WTC11 (cell line): ENCODE measurements around the gene GPR18. TPM values are rescaled to one million over a fixed set of nuclear protein-coding genes. Genes with fewer than 3 reads are reported as not detected.
A peak's percentile ranks its signal among the peaks of the same experiment; 100 is the strongest.
"Not testable (repeated sequence)": the region's sequence is repeated elsewhere in the genome, so short reads cannot be mapped to it uniquely, and the experiment has no call there.

Experiments used
- ATAC-seq: fragments of 200-7000 bp; cut with Tn5 transposase; 2 replicates; pipeline ENCODE4 v1.10.0; 2021; ENCODE audit warnings: mild to moderate bottlenecking, moderate library complexity
- CTCF ChIA-PET: fragments of 300-600 bp; sonication (Branson Sonifier 250); formaldehyde crosslinking; loops from one replicate; lab custom pipeline; 2021; ENCODE audit warnings: antibody characterized with exemption; lab: Charles Lee
- POLR2A ChIA-PET: fragments of 350-600 bp; sonication (Branson Sonifier 250); formaldehyde crosslinking; loops from one replicate; lab custom pipeline; 2021; ENCODE audit warnings: antibody characterized with exemption; lab: Charles Lee
- DNase-seq: peaks from one replicate; pipeline ENCODE4 v3.0.0; 2021; ENCODE audit warnings: low spot score
- H3K27ac Mint-ChIP-seq: 2 replicates; pipeline ENCODE4 v1.8.0; 2021; ENCODE audit warnings: mixed read lengths
- H3K27me3 Mint-ChIP-seq: 2 replicates; pipeline ENCODE4 v1.8.0; 2021; ENCODE audit warnings: low read depth, mild to moderate bottlenecking, moderate library complexity, mixed read lengths
- H3K36me3 Mint-ChIP-seq: 2 replicates; pipeline ENCODE4 v1.8.0; 2021; ENCODE audit warnings: mixed read lengths
- H3K4me1 Mint-ChIP-seq: 2 replicates; pipeline ENCODE4 v1.8.0; 2022; ENCODE audit warnings: mixed read lengths
- H3K4me3 Mint-ChIP-seq: 2 replicates; pipeline ENCODE4 v1.8.0; 2021; ENCODE audit warnings: mild to moderate bottlenecking, moderate library complexity, mixed read lengths
- H3K9me3 Mint-ChIP-seq: 2 replicates; pipeline ENCODE4 v1.8.0; 2021; ENCODE audit warnings: mixed read lengths
- EMX1 ChIP-seq: fragments of 250-450 bp; sonication (Bioruptor Pico); IDR thresholded peaks from 2 replicates; pipeline ENCODE4 v1.8.0; 2021; ENCODE audit warnings: mild to moderate bottlenecking
- FOXP4 ChIP-seq: sonication (generic); formaldehyde crosslinking; IDR thresholded peaks from 2 replicates; pipeline ENCODE4 v1.8.0; 2022; ENCODE audit warnings: mild to moderate bottlenecking, missing genetic modification reagents
- GRHL2 ChIP-seq: fragments of 250-450 bp; sonication (Bioruptor Pico); IDR thresholded peaks from 2 replicates; pipeline ENCODE4 v1.8.0; 2022; ENCODE audit warnings: mild to moderate bottlenecking, moderate library complexity; ENCODE audit not compliant: insufficient replicate concordance, severe bottlenecking
- HMGXB4 ChIP-seq: sonication (generic); formaldehyde crosslinking; IDR thresholded peaks from 2 replicates; pipeline ENCODE4 v1.8.1; 2023; ENCODE audit warnings: mild to moderate bottlenecking, moderate library complexity, missing genetic modification reagents
- IRF1 ChIP-seq: sonication (generic); formaldehyde crosslinking; IDR thresholded peaks from 2 replicates; pipeline ENCODE4 v1.8.0; 2023; ENCODE audit warnings: missing genetic modification reagents
- NR3C1 ChIP-seq: sonication (generic); formaldehyde crosslinking; conservative IDR thresholded peaks from 2 replicates; pipeline ENCODE4 v1.8.1; 2023; ENCODE audit warnings: low read depth, mild to moderate bottlenecking, missing genetic modification reagents
- PRRX2 ChIP-seq: fragments of 250-450 bp; sonication (Bioruptor Pico); IDR thresholded peaks from 2 replicates; pipeline ENCODE4 v1.8.0; 2021; ENCODE audit warnings: mild to moderate bottlenecking
- USF2 ChIP-seq: sonication (generic); formaldehyde crosslinking; IDR thresholded peaks from 2 replicates; pipeline ENCODE4 v1.8.1; 2023; ENCODE audit warnings: mild to moderate bottlenecking, missing genetic modification reagents, moderate library complexity
- ZNF281 ChIP-seq: sonication (generic); formaldehyde crosslinking; IDR thresholded peaks from 2 replicates; pipeline ENCODE4 v1.8.0; 2023; ENCODE audit warnings: mild to moderate bottlenecking, missing genetic modification reagents
- ZNF317 ChIP-seq: sonication (generic); formaldehyde crosslinking; IDR thresholded peaks from 2 replicates; pipeline ENCODE4 v1.8.1; 2023; ENCODE audit warnings: low read depth, mild to moderate bottlenecking, moderate library complexity, missing genetic modification reagents, borderline replicate concordance
- ZNF396 ChIP-seq: fragments of 250-450 bp; sonication (Bioruptor Pico); IDR thresholded peaks from 2 replicates; pipeline ENCODE4 v1.8.0; 2021; ENCODE audit warnings: mild to moderate bottlenecking, moderate library complexity, borderline replicate concordance
- ZNF416 ChIP-seq: fragments of 250-450 bp; sonication (Bioruptor Pico); IDR thresholded peaks from 2 replicates; pipeline ENCODE4 v1.9.0; 2021; ENCODE audit warnings: mild to moderate bottlenecking, inconsistent platforms
- ZNF423 ChIP-seq: fragments of 250-450 bp; sonication (Bioruptor Pico); IDR thresholded peaks from 2 replicates; pipeline ENCODE4 v2.1.2; 2022; ENCODE audit warnings: mild to moderate bottlenecking, moderate library complexity
- total RNA-seq: library from RNA; stranded (reverse); gene quantifications from 3 replicates; pipeline ENCODE4 v1.2.3, GENCODE V29; 2021
- TF ChIP-seq, protein P1 (sequence below): fragments of 250-450 bp; sonication (Bioruptor Pico); IDR thresholded peaks from 2 replicates; pipeline ENCODE4 v1.8.0; 2021; ENCODE audit warnings: mild to moderate bottlenecking
- TF ChIP-seq, protein P2 (sequence below): sonication (generic); formaldehyde crosslinking; IDR thresholded peaks from 2 replicates; pipeline ENCODE4 v1.8.1; 2023; ENCODE audit warnings: mild to moderate bottlenecking, missing genetic modification reagents, borderline replicate concordance
- TF ChIP-seq, protein P3 (sequence below): sonication (generic); formaldehyde crosslinking; IDR thresholded peaks from 2 replicates; pipeline ENCODE4 v1.8.1; 2023; ENCODE audit warnings: mild to moderate bottlenecking, missing genetic modification reagents

The GPR18 gene
- total RNA-seq, 1 experiment from 2014 or later, result 0.09 TPM

- H3K4me3 Mint-ChIP-seq, result no peak overlapping the region
- peaks cover 39% of the 10 kb centered on the region for H3K4me1 Mint-ChIP-seq
- ChIA-PET POLR2A (no interaction called here), CTCF (interaction anchor here (1.2 kb wide), 1 partner anchor 54 kb away, joined by 3 read pairs; no protein-coding TSS in a partner anchor)
- DNase-seq (no peak), ATAC-seq (no peak)
- H3K9me3 Mint-ChIP-seq, result no peaks in the 10 kb centered on the region
- peak overlapping the region; percentile 11; the same call in 1 of the 2 replicates for H3K27ac Mint-ChIP-seq
- no peaks in the 10 kb centered on the region for H3K36me3 Mint-ChIP-seq
- H3K27me3 Mint-ChIP-seq, result no peaks in the 10 kb centered on the region
- no peak for TF ChIP-seq IRF1 (CRISPR knock-in tag)
- no peak for TF ChIP-seq FOXP4 (CRISPR knock-in tag)
- TF ChIP-seq ZNF281 (CRISPR knock-in tag), result no peak
- TF ChIP-seq PRRX2 (CRISPR knock-in tag), result no peak
- TF ChIP-seq ZNF317 (CRISPR knock-in tag), result no peak
- TF ChIP-seq EMX1, result no peak
- TF ChIP-seq HMGXB4 (CRISPR knock-in tag), result no peak
- no peak for TF ChIP-seq ZNF396 (CRISPR knock-in tag)
- TF ChIP-seq, protein P1, sequence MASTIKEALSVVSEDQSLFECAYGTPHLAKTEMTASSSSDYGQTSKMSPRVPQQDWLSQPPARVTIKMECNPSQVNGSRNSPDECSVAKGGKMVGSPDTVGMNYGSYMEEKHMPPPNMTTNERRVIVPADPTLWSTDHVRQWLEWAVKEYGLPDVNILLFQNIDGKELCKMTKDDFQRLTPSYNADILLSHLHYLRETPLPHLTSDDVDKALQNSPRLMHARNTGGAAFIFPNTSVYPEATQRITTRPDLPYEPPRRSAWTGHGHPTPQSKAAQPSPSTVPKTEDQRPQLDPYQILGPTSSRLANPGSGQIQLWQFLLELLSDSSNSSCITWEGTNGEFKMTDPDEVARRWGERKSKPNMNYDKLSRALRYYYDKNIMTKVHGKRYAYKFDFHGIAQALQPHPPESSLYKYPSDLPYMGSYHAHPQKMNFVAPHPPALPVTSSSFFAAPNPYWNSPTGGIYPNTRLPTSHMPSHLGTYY (CRISPR knock-in tag), result no peak
- TF ChIP-seq ZNF423 (CRISPR knock-in tag), result no peak
- TF ChIP-seq, protein P2, sequence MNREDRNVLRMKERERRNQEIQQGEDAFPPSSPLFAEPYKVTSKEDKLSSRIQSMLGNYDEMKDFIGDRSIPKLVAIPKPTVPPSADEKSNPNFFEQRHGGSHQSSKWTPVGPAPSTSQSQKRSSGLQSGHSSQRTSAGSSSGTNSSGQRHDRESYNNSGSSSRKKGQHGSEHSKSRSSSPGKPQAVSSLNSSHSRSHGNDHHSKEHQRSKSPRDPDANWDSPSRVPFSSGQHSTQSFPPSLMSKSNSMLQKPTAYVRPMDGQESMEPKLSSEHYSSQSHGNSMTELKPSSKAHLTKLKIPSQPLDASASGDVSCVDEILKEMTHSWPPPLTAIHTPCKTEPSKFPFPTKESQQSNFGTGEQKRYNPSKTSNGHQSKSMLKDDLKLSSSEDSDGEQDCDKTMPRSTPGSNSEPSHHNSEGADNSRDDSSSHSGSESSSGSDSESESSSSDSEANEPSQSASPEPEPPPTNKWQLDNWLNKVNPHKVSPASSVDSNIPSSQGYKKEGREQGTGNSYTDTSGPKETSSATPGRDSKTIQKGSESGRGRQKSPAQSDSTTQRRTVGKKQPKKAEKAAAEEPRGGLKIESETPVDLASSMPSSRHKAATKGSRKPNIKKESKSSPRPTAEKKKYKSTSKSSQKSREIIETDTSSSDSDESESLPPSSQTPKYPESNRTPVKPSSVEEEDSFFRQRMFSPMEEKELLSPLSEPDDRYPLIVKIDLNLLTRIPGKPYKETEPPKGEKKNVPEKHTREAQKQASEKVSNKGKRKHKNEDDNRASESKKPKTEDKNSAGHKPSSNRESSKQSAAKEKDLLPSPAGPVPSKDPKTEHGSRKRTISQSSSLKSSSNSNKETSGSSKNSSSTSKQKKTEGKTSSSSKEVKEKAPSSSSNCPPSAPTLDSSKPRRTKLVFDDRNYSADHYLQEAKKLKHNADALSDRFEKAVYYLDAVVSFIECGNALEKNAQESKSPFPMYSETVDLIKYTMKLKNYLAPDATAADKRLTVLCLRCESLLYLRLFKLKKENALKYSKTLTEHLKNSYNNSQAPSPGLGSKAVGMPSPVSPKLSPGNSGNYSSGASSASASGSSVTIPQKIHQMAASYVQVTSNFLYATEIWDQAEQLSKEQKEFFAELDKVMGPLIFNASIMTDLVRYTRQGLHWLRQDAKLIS (CRISPR knock-in tag), result no peak
- TF ChIP-seq ZNF416 (CRISPR knock-in tag), result no peak
- no peak for TF ChIP-seq USF2 (CRISPR knock-in tag)
- TF ChIP-seq GRHL2 (CRISPR knock-in tag), result no peak
- TF ChIP-seq, protein P3, sequence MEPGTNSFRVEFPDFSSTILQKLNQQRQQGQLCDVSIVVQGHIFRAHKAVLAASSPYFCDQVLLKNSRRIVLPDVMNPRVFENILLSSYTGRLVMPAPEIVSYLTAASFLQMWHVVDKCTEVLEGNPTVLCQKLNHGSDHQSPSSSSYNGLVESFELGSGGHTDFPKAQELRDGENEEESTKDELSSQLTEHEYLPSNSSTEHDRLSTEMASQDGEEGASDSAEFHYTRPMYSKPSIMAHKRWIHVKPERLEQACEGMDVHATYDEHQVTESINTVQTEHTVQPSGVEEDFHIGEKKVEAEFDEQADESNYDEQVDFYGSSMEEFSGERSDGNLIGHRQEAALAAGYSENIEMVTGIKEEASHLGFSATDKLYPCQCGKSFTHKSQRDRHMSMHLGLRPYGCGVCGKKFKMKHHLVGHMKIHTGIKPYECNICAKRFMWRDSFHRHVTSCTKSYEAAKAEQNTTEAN (CRISPR knock-in tag), result no peak
- TF ChIP-seq NR3C1 (CRISPR knock-in tag), result no peak
- TF ChIP-seq, all 79 proteins: peak for 0
Measured at GRCh38 chr13:99211421-99212035, 46.7 kb downstream of the GPR18 start.

DNA sequence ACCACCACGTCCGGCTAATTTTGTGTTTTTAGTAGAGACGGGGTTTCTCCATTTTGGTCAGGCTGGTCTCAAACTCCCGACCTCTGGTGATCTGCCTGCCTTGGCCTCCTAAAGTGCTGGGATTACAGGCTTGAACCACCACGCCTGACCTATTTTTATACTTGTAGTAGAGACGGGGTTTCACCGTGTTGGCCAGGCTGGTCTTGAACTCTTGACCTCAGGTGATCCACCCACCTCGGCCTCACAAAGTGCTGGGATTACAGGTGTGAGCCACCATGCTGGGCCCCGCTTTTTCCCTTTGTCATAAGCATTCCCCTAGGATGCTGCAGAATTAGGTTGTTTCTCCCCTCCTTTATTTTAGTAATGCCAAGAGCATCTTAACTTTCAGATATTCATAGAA, 47.6 kb downstream of the GPR18 start:
- DNase-seq, POLR2A ChIA-PET, H3K27ac Mint-ChIP-seq, H3K9me3 Mint-ChIP-seq, H3K36me3 Mint-ChIP-seq, ATAC-seq, CTCF ChIA-PET, H3K4me3 Mint-ChIP-seq, H3K27me3 Mint-ChIP-seq: not testable (repeated sequence)
- peaks cover 41% of the 10 kb centered on the region for H3K4me1 Mint-ChIP-seq
